Thyroid gland (tissue), 4 donors: ENCODE data around the gene ID4. TPM values are rescaled to one million over a fixed set of nuclear protein-coding genes. Genes with fewer than 3 reads are reported as not detected.
"Not testable (repeated sequence)": the region's sequence is repeated elsewhere in the genome, so short reads cannot be mapped to it uniquely, and the experiment has no call there.

Source experiments
- DNase-seq, 2 donors: peaks; one replicate each; pipeline ENCODE4 v3.0.0-alpha.2; 2019
- H3K27ac ChIP-seq, 3 donors: fragments of 200-600 bp; sonication (generic); 1 replicate in 2 of 3; 2 replicates in 1 of 3; pipeline ENCODE4 v1.5.1; 2016 to 2019; ENCODE audit warnings: mild to moderate bottlenecking in 1 of 3, moderate library complexity in 1 of 3
- H3K27me3 ChIP-seq: fragments of 200-600 bp; sonication (generic); one replicate; pipeline ENCODE4 v1.5.1; 2019
- H3K36me3 ChIP-seq, 2 donors: fragments of 200-600 bp; sonication (generic); one replicate each; pipeline ENCODE4 v1.5.1; 2016 to 2019
- H3K4me1 ChIP-seq, 2 donors: fragments of 200-600 bp; sonication (generic); one replicate each; pipeline ENCODE4 v1.5.1; 2017 to 2019
- H3K4me3 ChIP-seq, 3 donors: fragments of 200-600 bp; sonication (generic); replicated peaks in 1 of 3; 1 replicate in 2 of 3; 2 replicates in 1 of 3; pipeline ENCODE4 v1.5.1; 2016; ENCODE audit warnings: mild to moderate bottlenecking in 1 of 3
- H3K9me3 ChIP-seq: fragments of 200-600 bp; sonication (generic); one replicate; pipeline ENCODE4 v1.5.1; 2017
- CTCF ChIP-seq, 6 experiments: fragments of 200-600 bp in 3 of 6; fragments of 450-650 bp in 3 of 6; sonication (generic) in 3 of 6; IDR thresholded peaks; one replicate each; pipeline ENCODE4 v1.5.1; 2016 to 2019; ENCODE audit warnings: antibody characterized with exemption in 6 of 6, mild to moderate bottlenecking in 2 of 6, inconsistent platforms in 1 of 6, moderate library complexity in 1 of 6
- POLR2A ChIP-seq, 2 donors: fragments of 450-650 bp; IDR thresholded peaks; one replicate each; pipeline ENCODE4 v1.6.1; 2017; ENCODE audit warnings: antibody characterized with exemption in 2 of 2, mild to moderate bottlenecking in 2 of 2, moderate library complexity in 1 of 2
- WGBS, 2 donors: methylation state at CpG; one replicate each; pipeline ENCODE4 v1.1.5; 2017; 5-methylcytosine and 5-hydroxymethylcytosine counted together
- intact Hi-C: fragments of 100-400 bp; cut with DNase I; formaldehyde crosslinking; loops from one replicate; pipeline ENCODE4 v1.15.1; 2023
- total RNA-seq, 4 donors: library from RNA; depleted of rRNA; stranded (reverse); fragments of >200 nt; gene quantifications; one replicate each; pipeline ENCODE4 v1.2.3, GENCODE V29; 2016

The ID4 gene
- total RNA-seq, 4 donors from 2014 or later, result 333 to 768 (median 629) TPM

- intact Hi-C loops, result no loop called here
- Histone ChIP-seq H3K36me3 (no peaks in the 10 kb centered on the region), H3K27ac (peak overlapping the region in 1 of 3 donors; percentile 93), H3K9me3 (no peaks in the 10 kb centered on the region), H3K4me3 (no peak overlapping the region), H3K4me1 (peaks cover 34 to 42% of the 10 kb centered on the region in 2 donors), H3K27me3 (no peaks in the 10 kb centered on the region)
- 79 to 82% methylated on average over 6 of the region's 6 CpGs for WGBS, 2 donors
- DNase-seq, result no peak
- TF ChIP-seq CTCF (IDR thresholded peaks at IDR 0.05), result no peak
Observed at GRCh38 chr6:19852927-19853326, 15.8 kb downstream of the ID4 start.

- H3K4me3 ChIP-seq, H3K36me3 ChIP-seq, H3K9me3 ChIP-seq, H3K27me3 ChIP-seq, intact Hi-C loops, DNase-seq: not testable (repeated sequence)
- peak overlapping the region; percentile 67 to 80 (median 77) for H3K27ac ChIP-seq
- peaks cover 37 to 45% of the 10 kb centered on the region in 2 donors for H3K4me1 ChIP-seq
- WGBS, 2 donors, result 95 to 99% methylated on average over 12 to 19 of the region's 43 CpGs
Observed at GRCh38 chr6:19854421-19855015, 17.3 kb downstream of the ID4 start.

- DNase-seq, result peak; percentile 70 to 83
- intact Hi-C loops, result no loop called here
- Histone ChIP-seq H3K4me3 (no peak overlapping the region), H3K9me3 (no peaks in the 10 kb centered on the region), H3K36me3 (no peaks in the 10 kb centered on the region), H3K27ac (peak overlapping the region; percentile 67 to 80 (median 77)), H3K4me1 (peaks cover 43 to 49% of the 10 kb centered on the region in 2 donors), H3K27me3 (no peaks in the 10 kb centered on the region)
- 28 to 59% methylated on average over 8 of the region's 8 CpGs for WGBS, 2 donors
- TF ChIP-seq CTCF (IDR thresholded peaks at IDR 0.05) (no peak), POLR2A (IDR thresholded peaks at IDR 0.05) (no peak)
Observed at GRCh38 chr6:19855536-19855935, 18.4 kb downstream of the ID4 start.

GRCh38 chr6:19857139-19857538, 20.0 kb downstream of the ID4 start:
- Histone ChIP-seq H3K36me3 (no peaks in the 10 kb centered on the region), H3K27me3 (no peaks in the 10 kb centered on the region), H3K4me3 (no peak overlapping the region), H3K9me3 (no peaks in the 10 kb centered on the region), H3K4me1 (peaks cover 35 to 46% of the 10 kb centered on the region in 2 donors), H3K27ac (no peak overlapping the region)
- no peak for DNase-seq
- intact Hi-C loops, result no loop called here
- TF ChIP-seq POLR2A (IDR thresholded peaks at IDR 0.05) (no peak), CTCF (IDR thresholded peaks at IDR 0.05) (no peak)
- WGBS, 2 donors, result 93% methylated on average over 3 of the region's 3 CpGs

GRCh38 chr6:19857703-19858102, 20.5 kb downstream of the ID4 start:
- Histone ChIP-seq H3K36me3 (no peaks in the 10 kb centered on the region), H3K9me3 (no peaks in the 10 kb centered on the region), H3K4me3 (no peak overlapping the region), H3K4me1 (peaks cover 34 to 51% of the 10 kb centered on the region in 2 donors), H3K27me3 (no peaks in the 10 kb centered on the region), H3K27ac (peak overlapping the region in 2 of 3 donors; percentile 74 to 76)
- 84 to 86% methylated on average over 4 of the region's 4 CpGs for WGBS, 2 donors
- intact Hi-C loops, result no loop called here
- no peak for DNase-seq
- TF ChIP-seq POLR2A (IDR thresholded peaks at IDR 0.05), result no peak
- no peak for TF ChIP-seq CTCF (IDR thresholded peaks at IDR 0.05)
